ENCODE data around the gene OR5I1.
"Not testable (repeated sequence)": the region's sequence is repeated elsewhere in the genome, so short reads cannot be mapped to it uniquely, and the experiment has no call there.

The OR5I1 gene

GRCh38 chr11:55936300-55936699 is at the start of gene OR5I1:
Gene OR5I1 (minus strand): TSS chr11:55936400. CDS start chr11:55936400, 0 bp downstream.
- DNase-seq, result no peak

GRCh38 chr11:55970935-55971334 is 34.7 kb upstream of the OR5I1 start:
- no peak for DNase-seq

GRCh38 chr11:55969845-55970244 is 33.6 kb upstream of the OR5I1 start, which contains the start of gene OR10AG1:
Gene OR10AG1 (minus strand): TSS chr11:55969945. CDS start chr11:55969907, 38 bp downstream.
- DNase-seq, result no peak

GRCh38 chr11:55967914-55968313 is 31.7 kb upstream of the OR5I1 start:
- DNase-seq, result no peak

- no peak for DNase-seq
Observed at GRCh38 chr11:55966391-55966790, 30.2 kb upstream of the OR5I1 start.

GRCh38 chr11:55956521-55956920 is 20.3 kb upstream of the OR5I1 start:
- no peak for DNase-seq

- DNase-seq, result no peak
Observed at GRCh38 chr11:55949330-55949729, 13.1 kb upstream of the OR5I1 start.

- no peak for DNase-seq
Observed at GRCh38 chr11:55942785-55943392, 6.7 kb upstream of the OR5I1 start.

- DNase-seq, result no peak
Observed at GRCh38 chr11:55920537-55920936, 15.7 kb downstream of the OR5I1 start.

GRCh38 chr11:55914482-55914881 is 21.7 kb downstream of the OR5I1 start, which contains the start of gene OR5W2:
Gene OR5W2 (minus strand): TSS chr11:55914582. CDS start chr11:55914582, 0 bp downstream.
- DNase-seq, result no peak

GRCh38 chr11:55902308-55902707 is 33.9 kb downstream of the OR5I1 start:
- no peak for DNase-seq

- no peak for DNase-seq
Observed at GRCh38 chr11:55895216-55895615, 41.0 kb downstream of the OR5I1 start.

GRCh38 chr11:55885481-55885880 is 50.7 kb downstream of the OR5I1 start:
- DNase-seq, result not testable (repeated sequence)
